Endothelial cell (in vitro differentiated cells): ENCODE data around the gene TRPC5OS. TPM values are rescaled to one million over a fixed set of nuclear protein-coding genes. Genes with fewer than 3 reads are reported as not detected.

Experiments used
- DNase-seq: peaks from one replicate; pipeline ENCODE4 v3.0.0; 2021; ENCODE audit warnings: low spot score
- H3K27ac Mint-ChIP-seq: one replicate; pipeline ENCODE4 v1.8.0; 2021; ENCODE audit warnings: mixed read lengths, inconsistent platforms; ENCODE audit not compliant: unreplicated experiment
- H3K27me3 Mint-ChIP-seq: one replicate; pipeline ENCODE4 v1.8.0; 2021; ENCODE audit warnings: mild to moderate bottlenecking, moderate library complexity, mixed read lengths, inconsistent platforms; ENCODE audit not compliant: unreplicated experiment
- H3K36me3 Mint-ChIP-seq: one replicate; pipeline ENCODE4 v1.8.0; 2021; ENCODE audit warnings: mild to moderate bottlenecking, low read depth, mixed read lengths, inconsistent platforms; ENCODE audit not compliant: unreplicated experiment
- H3K4me1 Mint-ChIP-seq: one replicate; pipeline ENCODE4 v1.8.0; 2021; ENCODE audit warnings: mild to moderate bottlenecking, mixed read lengths, inconsistent platforms; ENCODE audit not compliant: unreplicated experiment
- H3K4me3 Mint-ChIP-seq: one replicate; pipeline ENCODE4 v1.8.0; 2021; ENCODE audit warnings: mild to moderate bottlenecking, mixed read lengths, inconsistent platforms; ENCODE audit not compliant: unreplicated experiment
- H3K9me3 Mint-ChIP-seq: one replicate; pipeline ENCODE4 v1.8.0; 2021; ENCODE audit warnings: mixed read lengths, inconsistent platforms; ENCODE audit not compliant: unreplicated experiment
- CTCF ChIP-seq: fragments of 200-600 bp; sonication (generic); IDR thresholded peaks from one replicate; pipeline ENCODE4 v1.5.0; 2021; ENCODE audit warnings: antibody characterized with exemption; ENCODE audit not compliant: unreplicated experiment
- total RNA-seq: library from RNA; stranded (reverse); fragmentation: NEBNext Ultra II Directional; extraction: Animal tissue kit (Norgen Biotek cat#: 25700); gene quantifications from one replicate; pipeline ENCODE4 v1.2.1, GENCODE V29; 2021; ENCODE audit not compliant: unreplicated experiment

TRPC5OS gene
- total RNA-seq, 1 donor from 2014 or later = not detected

- Mint-ChIP-seq H3K4me3 (no peak overlapping the region), H3K9me3 (no peaks in the 10 kb centered on the region), H3K27me3 (no peaks in the 10 kb centered on the region), H3K27ac (peak overlapping the region; percentile 16), H3K4me1 (peaks cover 9% of the 10 kb centered on the region), H3K36me3 (no peaks in the 10 kb centered on the region)
- TF ChIP-seq CTCF = no peak
- DNase-seq = no peak
Observed at GRCh38 chrX:111914398-111915090, 38.6 kb downstream of the TRPC5OS start.

- H3K36me3 Mint-ChIP-seq = no peaks in the 10 kb centered on the region
- no peak for DNase-seq
Observed at GRCh38 chrX:111917591-111917990, 41.6 kb downstream of the TRPC5OS start.

GRCh38 chrX:111928456-111928855, 52.5 kb downstream of the TRPC5OS start:
- no peak for DNase-seq
- Mint-ChIP-seq H3K36me3 (no peaks in the 10 kb centered on the region), H3K4me1 (peaks cover 6% of the 10 kb centered on the region), H3K27me3 (no peaks in the 10 kb centered on the region), H3K4me3 (no peak overlapping the region), H3K9me3 (no peaks in the 10 kb centered on the region), H3K27ac (no peak overlapping the region)
- no peak for TF ChIP-seq CTCF

More at GRCh38 chrX:111917591-111917990, 41.6 kb downstream of the TRPC5OS start:
- Mint-ChIP-seq H3K4me3 (no peak overlapping the region), H3K27me3 (no peaks in the 10 kb centered on the region), H3K9me3 (no peaks in the 10 kb centered on the region), H3K4me1 (peaks cover 9% of the 10 kb centered on the region), H3K27ac (no peak overlapping the region)
- TF ChIP-seq CTCF = no peak

Other genes starting within 250 kb of the TRPC5OS start
- gene ALG13, start 195.0 kb upstream of the TRPC5OS start, total RNA-seq = 29.0 TPM
- gene TRPC5, start 206.6 kb downstream of the TRPC5OS start, total RNA-seq = 0.90 TPM
- 0.23 TPM for gene RTL4, start 206.8 kb downstream of the TRPC5OS start, total RNA-seq